ENCODE results near the gene RBKS.
"Not testable (repeated sequence)": the region's sequence is repeated elsewhere in the genome, so short reads cannot be mapped to it uniquely, and the experiment has no call there.

RBKS gene

GRCh38 chr2:27798948-27799645 lies 91.1 kb downstream of the RBKS start:
- DNase-seq (ENCODE audit: low read depth in 2 of 2), result no peak

DNA sequence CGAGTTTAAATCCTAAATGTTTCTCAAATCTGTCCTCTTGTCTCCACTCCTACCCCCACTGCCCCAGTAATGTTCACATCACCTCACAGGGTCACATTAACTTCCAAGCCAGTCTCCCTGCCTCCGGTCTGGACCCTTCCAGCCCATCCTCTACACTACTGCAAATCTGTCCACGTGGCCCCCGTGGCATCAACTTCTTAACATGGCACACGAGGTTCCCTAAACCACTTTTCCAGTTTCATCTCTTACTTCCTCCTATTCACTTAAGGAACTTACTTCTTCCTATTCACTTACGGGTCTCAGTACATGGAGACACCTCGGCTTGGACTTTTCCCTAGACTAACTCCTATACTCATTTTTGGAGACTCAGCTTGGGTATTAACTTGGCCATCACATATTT lies 91.7 kb downstream of the RBKS start:
- no peak for DNase-seq (ENCODE audit: low read depth in 2 of 2)

GRCh38 chr2:27797841-27798240 lies 92.3 kb downstream of the RBKS start:
- DNase-seq (ENCODE audit: low read depth in 2 of 2), result no peak

DNA sequence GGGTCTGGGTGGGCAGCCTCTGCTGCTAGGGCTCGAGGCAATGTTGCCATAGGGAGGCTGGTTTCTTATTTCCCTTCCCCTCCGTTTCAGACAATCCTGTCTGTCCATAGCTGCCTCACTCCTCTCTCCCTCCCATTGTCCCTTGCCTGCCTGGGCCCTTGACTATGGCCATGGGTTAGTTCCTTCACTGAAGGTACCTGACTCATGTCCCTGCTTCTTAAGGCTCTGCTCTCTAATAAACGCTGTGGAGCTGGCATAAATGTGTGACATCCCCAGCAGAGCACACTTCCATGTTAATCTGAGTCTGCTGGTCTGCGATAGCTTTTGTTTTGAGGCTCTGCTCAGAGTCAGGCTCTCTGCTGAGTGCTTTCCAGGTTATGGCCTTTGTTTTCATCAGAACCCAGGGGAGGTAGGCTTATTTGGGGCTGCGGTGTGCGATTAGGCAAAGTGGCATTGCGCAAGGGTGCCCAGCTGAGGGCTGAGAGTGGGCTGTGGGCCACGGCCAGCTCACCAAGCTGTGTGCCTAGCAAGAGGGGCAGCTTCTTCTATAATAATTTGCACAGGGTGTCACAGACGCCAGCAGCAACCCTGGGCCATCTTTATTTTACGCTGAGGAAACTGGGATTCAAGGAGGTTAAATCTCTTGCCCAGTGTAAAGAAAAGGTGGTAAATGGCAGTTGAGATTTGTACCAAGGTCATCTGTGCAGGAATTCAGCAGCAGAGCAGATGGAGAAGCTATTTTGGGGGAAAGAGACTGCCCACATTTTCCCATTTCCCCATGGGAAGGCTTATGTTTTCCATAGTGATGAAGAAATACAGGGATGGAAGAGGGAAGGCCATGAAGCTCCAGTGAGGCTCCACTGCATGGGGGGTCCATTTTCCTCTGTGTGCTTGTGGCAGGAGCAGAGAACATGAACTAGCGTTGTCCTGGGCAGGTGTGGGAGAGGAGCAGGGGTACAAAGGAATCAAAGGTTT lies 93.1 kb downstream of the RBKS start:
- no peak for DNase-seq (ENCODE audit: low read depth in 2 of 2)

- no peak for DNase-seq (ENCODE audit: low read depth in 2 of 2)
Measured at GRCh38 chr2:27795868-27796277, 94.3 kb downstream of the RBKS start.

DNA sequence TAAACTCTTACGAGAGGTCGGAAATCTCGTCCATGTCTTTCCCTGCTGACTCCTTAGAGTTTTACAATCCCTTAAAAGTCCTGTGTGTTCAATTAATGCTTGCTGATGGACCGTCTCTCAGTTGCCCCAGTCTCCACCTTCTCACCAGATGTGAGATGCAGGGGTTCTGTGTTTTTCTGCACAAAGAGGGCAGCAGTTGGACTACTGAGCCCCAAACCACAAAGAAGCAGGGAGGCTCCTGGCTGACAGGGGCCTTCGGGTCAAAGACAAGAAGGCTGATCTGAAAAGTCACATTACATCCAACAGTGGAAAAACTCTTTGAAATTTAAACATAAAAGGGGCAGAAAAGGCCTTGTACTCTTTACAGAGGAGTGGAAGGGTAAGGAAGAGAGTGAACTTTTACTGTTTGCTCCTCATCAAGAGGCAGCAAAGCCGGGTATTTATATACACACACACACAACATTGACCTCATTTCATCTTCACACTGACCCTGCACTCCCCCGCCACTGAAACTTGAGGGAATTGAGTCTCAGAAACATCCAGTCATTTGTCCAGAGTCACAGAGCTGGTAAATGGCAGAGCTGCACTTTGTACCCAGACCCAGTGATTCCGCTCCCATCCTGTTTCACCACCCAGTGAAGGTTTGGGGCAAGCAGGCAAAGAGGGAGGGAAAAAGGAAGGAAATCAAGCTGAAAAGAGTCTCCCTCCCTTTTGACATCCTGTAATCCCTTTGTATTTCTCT lies 94.9 kb downstream of the RBKS start:
- DNase-seq (ENCODE audit: low read depth in 2 of 2), result no peak

- no peak for DNase-seq (ENCODE audit: low read depth in 2 of 2)
Measured at GRCh38 chr2:27792759-27793158, 97.4 kb downstream of the RBKS start.

DNA sequence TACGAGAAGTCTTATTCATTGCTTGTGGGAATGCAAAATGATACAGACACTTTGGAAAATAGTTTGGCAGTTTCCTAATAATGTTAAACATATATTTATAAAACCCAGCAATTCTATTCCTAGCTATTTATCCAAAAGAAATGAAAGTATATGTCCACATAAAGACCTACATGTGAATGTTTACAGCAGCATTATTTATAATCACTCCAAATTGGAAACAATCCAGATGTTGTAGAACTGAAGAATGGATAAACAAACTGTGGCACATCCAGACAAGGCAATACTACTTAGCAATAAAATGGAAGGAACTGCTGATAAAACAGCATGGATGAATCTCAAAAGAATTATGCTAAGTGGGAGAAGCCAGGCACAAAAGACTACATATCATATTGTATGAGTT lies 99.4 kb downstream of the RBKS start:
- DNase-seq (ENCODE audit: low read depth in 2 of 2), result no peak

GRCh38 chr2:27782701-27783100 lies 107.5 kb downstream of the RBKS start:
- DNase-seq (ENCODE audit: low read depth in 2 of 2), result no peak

GRCh38 chr2:27781496-27781895 lies 108.7 kb downstream of the RBKS start:
- DNase-seq (ENCODE audit: low read depth in 2 of 2), result no peak

GRCh38 chr2:27779417-27780055 lies 110.7 kb downstream of the RBKS start:
- no peak for DNase-seq (ENCODE audit: low read depth in 2 of 2)

DNA sequence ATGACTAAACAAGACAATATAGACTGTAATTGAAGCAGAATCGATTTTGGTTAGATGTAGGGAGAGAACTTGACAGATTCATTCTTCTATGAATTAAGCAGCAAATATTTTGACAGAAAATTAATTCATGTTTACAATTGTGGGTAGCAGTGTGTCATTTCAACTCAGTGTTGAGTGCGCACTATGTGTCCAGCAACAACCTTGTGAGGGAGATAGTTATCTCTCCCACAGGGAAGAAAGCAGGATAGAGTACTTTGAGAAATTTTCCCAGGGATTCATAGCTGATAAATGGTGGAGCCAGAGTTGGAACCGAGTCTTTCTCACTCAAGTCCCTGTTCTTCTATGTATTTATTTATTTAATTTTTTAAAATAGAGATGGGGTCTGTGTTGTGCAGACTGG lies 113.5 kb downstream of the RBKS start:
- no peak for DNase-seq (ENCODE audit: low read depth in 2 of 2)

GRCh38 chr2:27776097-27776496 lies 114.1 kb downstream of the RBKS start:
- no peak for DNase-seq (ENCODE audit: low read depth in 2 of 2)

DNA sequence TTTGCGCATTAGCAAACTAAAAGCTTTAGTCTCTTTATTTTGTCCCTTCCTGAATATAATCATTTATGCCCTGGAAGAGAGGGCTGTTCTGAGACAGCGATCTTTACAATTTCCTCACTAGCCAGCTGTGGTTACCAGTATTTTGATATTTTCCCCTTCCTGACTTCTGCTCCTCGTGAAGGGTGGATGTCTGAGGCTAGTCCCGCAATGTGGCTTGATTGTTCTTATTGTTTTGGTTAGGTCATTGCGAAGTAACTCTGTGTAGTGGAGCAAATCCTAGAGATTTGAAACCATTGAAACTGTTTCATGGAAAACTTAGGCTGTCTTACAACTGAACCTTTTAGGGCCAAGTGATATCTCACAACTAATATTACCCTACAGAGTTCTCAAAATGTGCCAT lies 116.2 kb downstream of the RBKS start:
- no peak for DNase-seq (ENCODE audit: low read depth in 2 of 2)

DNA sequence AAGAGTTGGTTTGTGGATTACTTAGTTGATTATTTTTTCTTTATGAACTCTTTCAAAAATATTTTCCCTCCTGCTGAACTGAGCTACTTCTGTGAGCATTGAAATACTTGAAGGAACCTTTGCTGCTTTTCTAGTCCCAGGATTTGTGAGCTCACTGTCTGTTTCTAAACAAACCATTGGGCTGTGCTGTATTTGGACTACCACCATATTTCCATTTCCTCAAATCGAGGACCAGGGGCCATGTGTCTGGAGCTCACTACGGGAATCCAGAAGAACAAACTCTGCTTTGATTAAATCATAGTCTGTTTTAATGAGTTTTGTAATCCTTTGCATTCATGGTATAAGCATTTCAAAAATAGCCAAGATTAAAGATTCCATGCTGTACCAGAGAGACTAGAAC lies 117.4 kb downstream of the RBKS start:
- DNase-seq (ENCODE audit: low read depth in 2 of 2), result no peak

DNA sequence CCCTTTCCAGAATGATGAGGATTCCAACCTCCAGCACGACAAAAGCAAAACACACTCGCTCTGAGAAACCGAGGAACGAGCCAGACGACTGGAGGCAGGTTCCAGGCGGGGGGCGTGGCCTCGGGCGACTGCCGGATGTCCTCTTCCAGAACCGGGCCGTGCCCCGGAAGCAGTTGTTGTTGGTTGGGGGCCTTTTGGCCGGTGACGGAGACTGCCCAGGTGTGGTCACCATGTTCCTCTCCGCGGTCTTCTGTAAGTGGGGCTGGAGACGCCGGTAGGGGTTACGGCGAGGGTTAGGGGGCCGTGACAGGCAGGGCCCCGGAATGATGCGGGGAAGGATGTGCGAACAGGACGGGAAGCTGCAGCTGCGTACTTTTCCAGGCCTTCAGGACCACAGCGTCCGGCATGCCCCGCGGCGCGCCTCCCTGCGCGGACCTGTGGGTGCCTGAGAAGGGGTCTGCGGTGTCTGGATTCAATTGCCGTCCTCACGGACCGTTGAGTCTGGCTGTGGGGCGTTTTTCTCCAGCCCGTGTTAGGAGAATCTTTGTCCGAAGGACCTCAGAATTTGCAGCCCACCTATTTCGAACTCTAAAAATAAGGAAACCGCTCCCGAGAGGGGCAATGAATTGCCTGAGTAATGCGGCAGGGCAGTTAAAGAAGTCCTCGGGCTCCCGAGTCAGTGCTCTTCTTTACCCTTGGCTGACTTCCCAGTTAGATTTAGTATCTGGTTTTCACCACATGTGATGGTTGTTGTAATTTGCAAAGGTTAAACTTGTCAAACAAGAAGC lies 118.4 kb downstream of the RBKS start, which contains the start of gene MRPL33:
Gene MRPL33 (plus strand): TSS at position 172 of the 788 bp plus-strand sequence. CDS start 59 bp downstream, at position 231.
- peak; percentile 94 for DNase-seq (ENCODE audit: low read depth in 2 of 2)

- no peak for DNase-seq (ENCODE audit: low read depth in 2 of 2)
Measured at GRCh38 chr2:27771202-27771547, 119.0 kb downstream of the RBKS start.

DNA sequence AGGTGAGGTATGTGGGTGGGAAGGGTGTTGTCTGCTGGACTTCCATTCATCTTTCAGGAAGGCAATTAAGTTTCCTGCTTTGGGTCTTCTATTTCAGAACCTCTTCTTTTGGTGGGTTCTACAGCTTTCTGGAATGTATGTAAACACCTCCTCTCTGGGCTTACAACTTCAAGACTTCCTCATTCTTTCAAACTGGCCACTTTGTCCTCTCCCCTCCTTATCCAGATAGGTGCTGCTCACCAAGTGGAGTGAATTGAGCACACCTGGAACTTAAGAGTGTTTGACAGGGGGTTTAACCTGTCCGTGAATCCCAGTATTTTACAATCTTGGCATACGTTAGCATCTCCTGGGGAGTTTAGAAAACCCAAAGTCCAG lies 123.9 kb downstream of the RBKS start:
- no peak for DNase-seq (ENCODE audit: low read depth in 2 of 2)

DNA sequence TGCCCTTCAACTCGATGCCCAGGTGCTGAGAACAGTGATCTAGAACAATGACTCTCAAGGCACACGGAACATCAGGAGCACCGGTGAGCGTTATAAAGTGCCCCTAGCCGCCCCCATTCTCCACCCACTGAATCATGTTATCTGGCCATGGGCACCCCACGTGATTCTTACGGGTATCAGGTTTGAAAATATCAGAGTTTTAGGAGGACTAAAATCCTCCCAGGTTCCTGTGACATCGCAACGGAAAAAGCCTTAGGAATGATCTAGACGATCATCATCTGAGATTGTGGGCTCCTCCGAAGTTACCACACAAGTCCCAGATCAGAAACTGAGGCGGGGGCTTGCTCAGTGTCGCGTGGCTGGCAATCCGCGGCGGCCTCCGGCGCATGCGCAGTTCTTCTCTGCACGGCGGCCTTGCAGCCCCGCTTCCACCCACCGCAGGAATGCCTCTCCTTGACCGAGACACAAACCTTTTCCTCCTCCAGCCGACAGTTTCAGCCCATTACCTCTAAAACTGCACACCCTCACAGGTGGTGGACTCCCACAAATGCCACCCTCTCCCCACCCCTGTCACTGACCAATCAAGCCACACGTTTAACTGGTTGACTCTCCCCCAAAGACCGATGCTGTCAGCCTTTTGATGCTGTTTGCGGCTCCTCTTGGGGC lies 124.4 kb downstream of the RBKS start:
- peak; percentile 10 to 40 for DNase-seq (ENCODE audit: low read depth in 2 of 2)

DNA sequence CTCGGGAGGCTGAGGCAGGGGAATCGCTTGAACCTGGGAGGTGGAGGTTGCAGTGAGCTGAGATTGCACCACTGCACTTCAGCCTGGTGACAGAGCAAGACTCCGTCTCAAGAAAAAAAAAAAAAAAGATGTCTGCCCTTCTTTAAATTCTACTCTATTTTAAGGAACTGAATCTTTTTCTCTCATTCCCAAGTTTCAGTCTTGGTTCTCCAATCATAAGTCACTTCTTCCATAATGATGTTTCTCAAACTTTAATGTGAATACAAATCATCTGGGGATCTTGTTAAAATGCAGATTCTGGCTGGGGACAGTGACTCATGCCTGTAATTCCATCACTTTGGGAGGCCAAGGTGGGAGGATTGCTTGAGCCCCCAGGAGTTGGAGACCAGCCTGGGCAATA lies 125.7 kb downstream of the RBKS start:
- not testable (repeated sequence) for DNase-seq (ENCODE audit: low read depth in 2 of 2)

- no peak for DNase-seq (ENCODE audit: low read depth in 2 of 2)
Measured at GRCh38 chr2:27763907-27764267, 126.3 kb downstream of the RBKS start.

Data from stimulated activated CD8-positive, alpha-beta memory T cell treated with anti-CD3 and anti-CD28 coated beads, Interleukin-2, amount 100 ng/mL, for 48 hours (primary cell).